GM10266 (cell line): Measurements from ENCODE around the gene ABHD12.

ENCODE experiments used
- DNase-seq: peaks from one replicate; pipeline ENCODE4 v3.0.0; 2012; ENCODE audit errors: extremely low spot score
- TF ChIP-seq, protein P1 (sequence below): IDR thresholded peaks from 2 replicates; pipeline ENCODE4 v1.5.1; 2012; ENCODE audit warnings: mild to moderate bottlenecking, low read depth; ENCODE audit not compliant: control insufficient read depth, insufficient read depth; ENCODE audit errors: missing control alignments

The ABHD12 gene

DNA sequence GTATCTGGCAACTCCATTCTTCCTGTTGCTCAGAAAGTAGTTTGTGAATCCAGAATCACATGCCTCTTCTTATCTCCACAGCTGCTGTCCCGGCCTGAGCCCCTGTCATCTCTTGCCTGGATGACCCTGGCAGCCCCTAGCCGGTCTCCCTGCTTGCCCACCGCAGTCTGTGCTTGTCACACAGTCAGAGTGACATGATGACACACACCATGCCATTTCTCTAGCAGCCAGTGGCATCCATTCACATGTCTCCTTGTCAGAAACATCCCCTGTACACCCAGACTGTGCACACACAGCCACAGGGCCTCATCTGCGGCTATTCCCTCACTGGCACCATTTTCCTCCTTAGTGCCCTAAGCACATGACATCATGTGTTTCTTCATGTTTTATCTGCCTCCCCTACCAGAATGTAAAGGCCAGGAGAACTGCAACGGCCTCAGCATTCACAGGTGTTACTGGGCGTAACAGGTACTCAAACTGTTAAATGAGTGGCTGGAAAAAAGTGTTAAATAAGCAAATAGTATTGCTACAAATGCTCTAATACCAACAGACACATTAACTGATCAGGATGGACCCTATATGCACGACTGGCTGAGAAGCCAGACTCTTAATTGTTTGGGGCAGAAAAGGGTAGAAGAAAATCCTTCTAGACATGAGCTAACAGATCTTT lies 9.6 kb downstream of the ABHD12 start:
- DNase-seq = no peak
- TF ChIP-seq, protein P1, sequence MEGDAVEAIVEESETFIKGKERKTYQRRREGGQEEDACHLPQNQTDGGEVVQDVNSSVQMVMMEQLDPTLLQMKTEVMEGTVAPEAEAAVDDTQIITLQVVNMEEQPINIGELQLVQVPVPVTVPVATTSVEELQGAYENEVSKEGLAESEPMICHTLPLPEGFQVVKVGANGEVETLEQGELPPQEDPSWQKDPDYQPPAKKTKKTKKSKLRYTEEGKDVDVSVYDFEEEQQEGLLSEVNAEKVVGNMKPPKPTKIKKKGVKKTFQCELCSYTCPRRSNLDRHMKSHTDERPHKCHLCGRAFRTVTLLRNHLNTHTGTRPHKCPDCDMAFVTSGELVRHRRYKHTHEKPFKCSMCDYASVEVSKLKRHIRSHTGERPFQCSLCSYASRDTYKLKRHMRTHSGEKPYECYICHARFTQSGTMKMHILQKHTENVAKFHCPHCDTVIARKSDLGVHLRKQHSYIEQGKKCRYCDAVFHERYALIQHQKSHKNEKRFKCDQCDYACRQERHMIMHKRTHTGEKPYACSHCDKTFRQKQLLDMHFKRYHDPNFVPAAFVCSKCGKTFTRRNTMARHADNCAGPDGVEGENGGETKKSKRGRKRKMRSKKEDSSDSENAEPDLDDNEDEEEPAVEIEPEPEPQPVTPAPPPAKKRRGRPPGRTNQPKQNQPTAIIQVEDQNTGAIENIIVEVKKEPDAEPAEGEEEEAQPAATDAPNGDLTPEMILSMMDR = no peak

DNA sequence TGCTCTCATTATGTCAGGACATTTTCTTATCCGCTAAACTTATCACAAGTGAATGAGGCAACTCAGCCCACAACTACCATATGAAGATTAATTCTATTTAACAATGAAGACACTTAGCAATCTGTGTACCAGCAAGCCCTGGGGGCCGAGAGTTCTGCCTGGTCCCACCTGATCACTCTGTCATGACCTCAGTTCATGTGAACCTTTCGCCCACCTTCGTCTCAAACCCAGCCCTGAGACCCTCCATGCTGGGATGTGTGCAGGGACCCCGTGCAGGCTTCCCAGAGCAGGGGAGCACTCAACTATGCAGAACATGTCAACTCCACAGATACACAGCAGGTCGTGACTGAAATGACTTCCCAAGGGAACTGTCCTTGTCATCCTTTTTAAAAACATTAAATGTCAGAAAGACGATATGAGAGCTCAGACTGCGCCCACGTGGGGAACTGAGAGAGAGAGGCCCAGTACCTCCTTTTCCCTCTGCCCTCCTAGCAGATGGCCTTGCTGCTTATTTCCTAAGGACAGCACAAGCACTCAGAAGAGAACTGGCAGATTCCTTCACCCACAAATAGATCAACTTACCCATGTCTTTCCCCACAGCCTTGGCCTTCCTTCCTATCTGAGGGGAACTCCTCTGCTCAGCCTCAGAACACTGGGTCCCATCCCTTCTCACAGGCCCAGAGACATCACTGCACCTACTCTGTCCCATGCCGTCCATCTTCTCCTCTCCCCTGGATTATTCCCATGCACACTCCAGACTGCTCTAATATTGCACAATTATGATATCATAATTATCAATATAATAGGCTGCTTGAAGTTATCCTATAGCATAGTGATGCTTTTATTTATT lies 11.5 kb downstream of the ABHD12 start:
- TF ChIP-seq, protein P1 = no peak
- DNase-seq = no peak

DNA sequence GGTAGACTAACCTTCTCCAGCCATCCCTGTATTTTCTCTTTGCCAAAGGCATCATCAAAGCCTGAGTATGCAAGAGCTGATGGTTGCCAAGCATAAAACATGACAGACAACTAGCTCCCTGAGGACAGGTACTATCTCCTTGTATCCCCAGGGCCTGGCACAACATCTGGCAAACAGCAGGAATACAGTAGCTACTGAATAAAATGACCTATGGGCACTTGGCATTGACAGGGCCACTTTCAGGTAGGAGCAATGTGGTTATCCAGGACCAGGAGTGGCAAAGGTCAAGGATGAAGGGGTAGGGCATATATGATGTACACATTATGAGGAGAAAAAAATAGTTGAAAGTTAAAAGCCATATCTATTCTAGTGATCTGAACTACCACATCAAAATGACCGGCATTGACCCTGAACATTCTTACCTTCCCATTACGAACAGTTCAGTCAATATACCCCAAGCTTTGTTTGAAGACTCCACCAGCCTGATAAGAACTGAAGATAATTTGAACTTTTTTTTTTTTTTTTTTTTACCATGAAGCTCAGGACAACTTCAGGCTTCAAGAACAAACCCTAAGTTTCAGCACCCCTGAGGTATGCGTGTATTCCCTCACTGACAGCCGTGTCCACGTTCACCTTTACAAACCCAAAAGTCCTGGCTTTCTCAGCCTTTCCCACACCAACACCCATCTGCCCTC lies 12.3 kb downstream of the ABHD12 start:
- TF ChIP-seq, protein P1 = no peak
- DNase-seq = no peak

DNA sequence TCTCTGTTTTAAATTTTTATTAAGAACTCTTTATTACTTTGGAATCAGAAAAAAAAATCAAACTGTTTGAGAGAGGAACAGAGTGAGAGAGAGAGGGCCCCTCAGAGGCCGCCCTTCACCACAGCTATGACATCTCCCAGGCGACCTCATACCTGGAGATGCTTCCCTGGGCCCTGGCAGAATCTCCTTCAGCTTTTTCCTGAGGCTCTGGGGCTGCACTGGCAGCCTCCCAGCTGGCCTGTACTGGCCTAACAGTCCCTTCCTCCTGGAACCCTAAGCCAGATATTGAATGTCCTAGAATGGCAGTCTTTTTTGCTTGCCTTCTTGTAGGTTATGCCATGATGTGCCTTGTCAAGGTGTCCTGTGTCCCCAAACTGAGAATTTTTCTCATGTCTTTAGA lies 13.7 kb downstream of the ABHD12 start:
- TF ChIP-seq, protein P1 = no peak
- no peak for DNase-seq

DNA sequence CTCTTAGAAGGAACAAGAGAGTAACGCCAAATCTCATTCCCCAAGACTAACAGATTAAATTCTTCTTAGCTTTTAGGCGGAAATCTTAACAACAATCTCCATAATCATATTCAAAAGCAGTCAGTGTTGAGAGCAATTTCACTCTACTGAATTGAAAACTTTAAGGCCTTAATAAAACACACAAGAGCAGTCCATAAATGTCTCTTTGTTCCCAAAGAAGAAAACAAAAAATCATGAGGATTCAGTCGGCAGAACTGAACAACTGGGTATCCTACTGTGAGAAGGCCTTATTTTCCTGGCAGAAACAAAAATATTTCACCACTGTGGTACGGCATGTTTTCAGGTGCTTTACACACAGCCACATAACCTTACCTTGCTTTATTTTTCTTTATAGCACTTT lies 14.4 kb downstream of the ABHD12 start:
- TF ChIP-seq, protein P1 = no peak
- DNase-seq = no peak

DNA sequence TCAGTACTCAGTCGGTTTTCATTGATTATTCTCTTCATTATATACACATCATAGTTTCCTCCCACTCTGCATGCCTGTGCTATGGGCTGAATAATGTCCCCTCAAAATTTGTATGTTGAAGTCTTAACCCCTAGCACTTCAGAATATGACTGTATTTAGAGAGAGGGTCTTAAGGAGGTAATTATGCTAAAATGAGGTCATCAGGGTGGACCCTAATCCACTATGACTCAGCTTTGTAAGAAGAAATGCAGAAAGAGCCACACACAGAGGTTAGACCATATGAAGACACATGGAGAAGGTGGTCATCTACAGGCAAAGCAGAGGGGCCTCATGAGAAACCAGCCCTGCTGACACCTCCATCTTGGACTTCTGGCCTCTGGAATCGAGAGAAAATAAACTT lies 15.8 kb downstream of the ABHD12 start:
- TF ChIP-seq, protein P1 = no peak
- no peak for DNase-seq
